NT2/D1 (cell line): ENCODE measurements around the gene ELK3.

Source experiments
- SUZ12 ChIP-seq: IDR thresholded peaks from 2 replicates; pipeline ENCODE4 v1.6.1; 2011; ENCODE audit not compliant: insufficient read length, insufficient read depth; ENCODE audit errors: extremely low read depth
- YY1 ChIP-seq: IDR thresholded peaks from 2 replicates; pipeline ENCODE4 v1.6.1; 2011; ENCODE audit not compliant: insufficient read length, insufficient read depth
- ZNF274 ChIP-seq: IDR thresholded peaks from 2 replicates; pipeline ENCODE4 v1.6.1; 2011; ENCODE audit warnings: mild to moderate bottlenecking, low read depth, low read length

GRCh38 chr12:96271469-96272199 is 77.5 kb downstream of the ELK3 start:
- TF ChIP-seq YY1, result no peak
- TF ChIP-seq ZNF274, result no peak
- TF ChIP-seq SUZ12, result no peak
